ENCODE data around the gene BCL11B. TPM values are rescaled to one million over a fixed set of nuclear protein-coding genes. Genes with fewer than 3 reads are reported as not detected.

Gene BCL11B
- total RNA-seq, 2 experiments from 2014 or later, result not detected

GRCh38 chr14:99252940-99253868, 18.8 kb downstream of the BCL11B start:
- TF ChIP-seq CTCF (conservative IDR thresholded peaks at IDR 0.05; ENCODE audit: low read length) (no peak), EZH2phosphoT487 (IDR thresholded peaks at IDR 0.05; ENCODE audit: borderline replicate concordance, low read depth, low read length) (no peak)
- no peaks in the 10 kb centered on the region for H3K79me2 ChIP-seq (ENCODE audit: insufficient read depth, low read depth, low read length)
- H3K4me2 ChIP-seq (ENCODE audit: low read length), result no peak overlapping the region
- no TSS peak for BruUV-seq (replicated peaks)
- no peak for DNase-seq (ENCODE audit: low spot score)
- H2AFZ ChIP-seq (ENCODE audit: low read length), result no peak overlapping the region
- no peaks in the 10 kb centered on the region for H4K20me1 ChIP-seq (ENCODE audit: insufficient read depth, low read length)
- no peaks in the 10 kb centered on the region for H3K4me1 ChIP-seq (ENCODE audit: insufficient read depth, low read length, poor library complexity, severe bottlenecking)
- H3K36me3 ChIP-seq (ENCODE audit: insufficient read depth, low read length), result no peaks in the 10 kb centered on the region
- H3K9me2 ChIP-seq (ENCODE audit: insufficient read depth, low read length), result no peaks in the 10 kb centered on the region
- no peaks in the 10 kb centered on the region for H3K9me3 ChIP-seq (ENCODE audit: low read length)
- H3K27ac ChIP-seq (ENCODE audit: low read depth, low read length, poor library complexity, severe bottlenecking), result no peak overlapping the region
- ChIA-PET CTCF (ENCODE audit: unreplicated experiment) (no interaction called here), POLR2A (no interaction called here)
- intact Hi-C loops (cut with micrococcal nuclease; ENCODE audit: unreplicated experiment), result no loop called here
- no peak overlapping the region for H3K4me3 ChIP-seq (ENCODE audit: low read depth, low read length, poor library complexity, severe bottlenecking)

GRCh38 chr14:99252443-99252939, 19.5 kb downstream of the BCL11B start:
- DNase-seq (ENCODE audit: low spot score), result no peak
- Histone ChIP-seq H2AFZ (ENCODE audit: low read length) (no peak overlapping the region), H3K9me3 (ENCODE audit: low read length) (no peaks in the 10 kb centered on the region), H3K9me2 (ENCODE audit: insufficient read depth, low read length) (no peaks in the 10 kb centered on the region), H3K4me1 (ENCODE audit: insufficient read depth, low read length, poor library complexity, severe bottlenecking) (no peaks in the 10 kb centered on the region), H3K27ac (ENCODE audit: low read depth, low read length, poor library complexity, severe bottlenecking) (no peak overlapping the region), H3K79me2 (ENCODE audit: insufficient read depth, low read depth, low read length) (no peaks in the 10 kb centered on the region), H3K36me3 (ENCODE audit: insufficient read depth, low read length) (no peaks in the 10 kb centered on the region), H3K4me2 (ENCODE audit: low read length) (no peak overlapping the region), H3K4me3 (ENCODE audit: low read depth, low read length, poor library complexity, severe bottlenecking) (no peak overlapping the region), H4K20me1 (ENCODE audit: insufficient read depth, low read length) (no peaks in the 10 kb centered on the region)
- TF ChIP-seq CTCF (conservative IDR thresholded peaks at IDR 0.05; ENCODE audit: low read length) (no peak), EZH2phosphoT487 (IDR thresholded peaks at IDR 0.05; ENCODE audit: borderline replicate concordance, low read depth, low read length) (no peak)
- BruUV-seq (replicated peaks), result no TSS peak
- intact Hi-C loops (cut with micrococcal nuclease; ENCODE audit: unreplicated experiment), result no loop called here
- POLR2A ChIA-PET, result no interaction called here
- CTCF ChIA-PET (ENCODE audit: unreplicated experiment), result no interaction called here

- TF ChIP-seq CTCF (conservative IDR thresholded peaks at IDR 0.05; ENCODE audit: low read length) (no peak), EZH2phosphoT487 (IDR thresholded peaks at IDR 0.05; ENCODE audit: borderline replicate concordance, low read depth, low read length) (no peak)
- no peak for DNase-seq (ENCODE audit: low spot score)
- H3K27ac ChIP-seq (ENCODE audit: low read depth, low read length, poor library complexity, severe bottlenecking), result no peak overlapping the region
- no peaks in the 10 kb centered on the region for H3K9me2 ChIP-seq (ENCODE audit: insufficient read depth, low read length)
- CTCF ChIA-PET (ENCODE audit: unreplicated experiment), result no interaction called here
- H3K79me2 ChIP-seq (ENCODE audit: insufficient read depth, low read depth, low read length), result no peaks in the 10 kb centered on the region
- POLR2A ChIA-PET, result no interaction called here
- intact Hi-C loops (cut with micrococcal nuclease; ENCODE audit: unreplicated experiment), result no loop called here
- H3K4me1 ChIP-seq (ENCODE audit: insufficient read depth, low read length, poor library complexity, severe bottlenecking), result no peaks in the 10 kb centered on the region
- H3K4me2 ChIP-seq (ENCODE audit: low read length), result no peak overlapping the region
- no peaks in the 10 kb centered on the region for H4K20me1 ChIP-seq (ENCODE audit: insufficient read depth, low read length)
- H3K36me3 ChIP-seq (ENCODE audit: insufficient read depth, low read length), result no peaks in the 10 kb centered on the region
- no peak overlapping the region for H3K4me3 ChIP-seq (ENCODE audit: low read depth, low read length, poor library complexity, severe bottlenecking)
- H3K9me3 ChIP-seq (ENCODE audit: low read length), result no peaks in the 10 kb centered on the region
- no peak overlapping the region for H2AFZ ChIP-seq (ENCODE audit: low read length)
- BruUV-seq (replicated peaks), result no TSS peak
Observed at GRCh38 chr14:99251721-99252120, 20.3 kb downstream of the BCL11B start.

Data from OCI-LY7 (cell line).